ENCODE measurements around the gene GRIK1. TPM values are rescaled to one million over a fixed set of nuclear protein-coding genes. Genes with fewer than 3 reads are reported as not detected.

Gene GRIK1
- polyA plus RNA-seq, 1 donor from 2014 or later = 8.7 TPM

DNA sequence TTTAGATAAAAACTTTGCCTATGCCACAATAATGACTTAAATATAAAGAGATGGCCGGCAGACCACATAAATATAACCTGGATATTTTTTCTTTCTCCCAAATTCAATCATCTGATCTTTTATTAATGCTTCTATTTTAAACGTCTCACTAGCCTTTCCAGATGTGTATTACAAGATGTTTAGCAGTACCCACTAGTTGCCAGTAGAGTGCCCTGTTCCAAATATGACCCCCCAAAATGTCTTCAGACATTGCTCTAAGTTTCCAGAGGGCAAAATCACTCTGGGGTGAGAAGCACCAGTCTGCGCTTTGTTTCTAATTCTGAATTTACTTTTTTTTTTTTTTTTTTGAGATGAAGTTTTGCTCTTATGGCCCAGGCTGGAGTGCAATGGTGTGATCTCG is 268.1 kb downstream of the GRIK1 start:
- Histone ChIP-seq H3K36me3 (ENCODE audit: insufficient read depth, low read length) (no peaks in the 10 kb centered on the region), H3K9me3 (ENCODE audit: low read length) (no peaks in the 10 kb centered on the region)
- TF ChIP-seq SMC3 (conservative IDR thresholded peaks at IDR 0.05; ENCODE audit: poor library complexity) = no peak
- no peak for TF ChIP-seq EP300 (conservative IDR thresholded peaks at IDR 0.05; ENCODE audit: poor library complexity, severe bottlenecking)
- TF ChIP-seq CTCF (IDR thresholded peaks at IDR 0.05; ENCODE audit: poor library complexity, severe bottlenecking) = no peak
- TF ChIP-seq POLR2AphosphoS5 (IDR thresholded peaks at IDR 0.05) = no peak
- TF ChIP-seq, protein P1, sequence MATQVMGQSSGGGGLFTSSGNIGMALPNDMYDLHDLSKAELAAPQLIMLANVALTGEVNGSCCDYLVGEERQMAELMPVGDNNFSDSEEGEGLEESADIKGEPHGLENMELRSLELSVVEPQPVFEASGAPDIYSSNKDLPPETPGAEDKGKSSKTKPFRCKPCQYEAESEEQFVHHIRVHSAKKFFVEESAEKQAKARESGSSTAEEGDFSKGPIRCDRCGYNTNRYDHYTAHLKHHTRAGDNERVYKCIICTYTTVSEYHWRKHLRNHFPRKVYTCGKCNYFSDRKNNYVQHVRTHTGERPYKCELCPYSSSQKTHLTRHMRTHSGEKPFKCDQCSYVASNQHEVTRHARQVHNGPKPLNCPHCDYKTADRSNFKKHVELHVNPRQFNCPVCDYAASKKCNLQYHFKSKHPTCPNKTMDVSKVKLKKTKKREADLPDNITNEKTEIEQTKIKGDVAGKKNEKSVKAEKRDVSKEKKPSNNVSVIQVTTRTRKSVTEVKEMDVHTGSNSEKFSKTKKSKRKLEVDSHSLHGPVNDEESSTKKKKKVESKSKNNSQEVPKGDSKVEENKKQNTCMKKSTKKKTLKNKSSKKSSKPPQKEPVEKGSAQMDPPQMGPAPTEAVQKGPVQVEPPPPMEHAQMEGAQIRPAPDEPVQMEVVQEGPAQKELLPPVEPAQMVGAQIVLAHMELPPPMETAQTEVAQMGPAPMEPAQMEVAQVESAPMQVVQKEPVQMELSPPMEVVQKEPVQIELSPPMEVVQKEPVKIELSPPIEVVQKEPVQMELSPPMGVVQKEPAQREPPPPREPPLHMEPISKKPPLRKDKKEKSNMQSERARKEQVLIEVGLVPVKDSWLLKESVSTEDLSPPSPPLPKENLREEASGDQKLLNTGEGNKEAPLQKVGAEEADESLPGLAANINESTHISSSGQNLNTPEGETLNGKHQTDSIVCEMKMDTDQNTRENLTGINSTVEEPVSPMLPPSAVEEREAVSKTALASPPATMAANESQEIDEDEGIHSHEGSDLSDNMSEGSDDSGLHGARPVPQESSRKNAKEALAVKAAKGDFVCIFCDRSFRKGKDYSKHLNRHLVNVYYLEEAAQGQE (IDR thresholded peaks at IDR 0.05; ENCODE audit: borderline replicate concordance) = no peak
- TF ChIP-seq TAF1 (IDR thresholded peaks at IDR 0.05; ENCODE audit: low read depth) = no peak
- no peak for TF ChIP-seq MXI1 (conservative IDR thresholded peaks at IDR 0.05; ENCODE audit: poor library complexity, severe bottlenecking)

GRCh38 chr21:29670228-29670627 is 269.6 kb downstream of the GRIK1 start:
- no peak overlapping the region for H3K4me2 ChIP-seq (ENCODE audit: low read length)
- no peaks in the 10 kb centered on the region for H3K27me3 ChIP-seq (ENCODE audit: insufficient read depth, low read depth, low read length)
- H3K27ac ChIP-seq (ENCODE audit: low read length) = no peak overlapping the region
- H3K36me3 ChIP-seq (ENCODE audit: insufficient read depth, low read length) = no peaks in the 10 kb centered on the region
- H2AFZ ChIP-seq (ENCODE audit: low read depth, low read length) = no peak overlapping the region
- TF ChIP-seq, protein P1 (IDR thresholded peaks at IDR 0.05; ENCODE audit: borderline replicate concordance) = no peak
- no peak for TF ChIP-seq RAD21 (conservative IDR thresholded peaks at IDR 0.05)
- no peak for TF ChIP-seq MXI1 (conservative IDR thresholded peaks at IDR 0.05; ENCODE audit: poor library complexity, severe bottlenecking)
- no peaks in the 10 kb centered on the region for H3K9me3 ChIP-seq (ENCODE audit: low read length)
- H3K9me2 ChIP-seq (ENCODE audit: insufficient read depth, low read length) = no peaks in the 10 kb centered on the region
- no peaks in the 10 kb centered on the region for H3K79me2 ChIP-seq (replicated peaks; ENCODE audit: insufficient read depth, low read length)
- no peak overlapping the region for H3K9ac ChIP-seq (ENCODE audit: low read length)
- H3F3A ChIP-seq (ENCODE audit: insufficient read depth, low read length, poor library complexity, severe bottlenecking) = no peaks in the 10 kb centered on the region
- H3K4me3 ChIP-seq (ENCODE audit: low read length) = no peak overlapping the region
- no peaks in the 10 kb centered on the region for H4K20me1 ChIP-seq (ENCODE audit: insufficient read depth)

More for the DNA sequence above, 268.1 kb downstream of the GRIK1 start:
- Histone ChIP-seq H3K9ac (ENCODE audit: low read length) (no peak overlapping the region), H3K27me3 (ENCODE audit: insufficient read depth, low read depth, low read length) (no peaks in the 10 kb centered on the region), H3K79me2 (replicated peaks; ENCODE audit: insufficient read depth, low read length) (no peaks in the 10 kb centered on the region), H3K9me2 (ENCODE audit: insufficient read depth, low read length) (no peaks in the 10 kb centered on the region), H4K20me1 (ENCODE audit: insufficient read depth) (no peaks in the 10 kb centered on the region), H3K4me2 (ENCODE audit: low read length) (no peak overlapping the region), H3K4me3 (ENCODE audit: low read length) (no peak overlapping the region), H3K27ac (ENCODE audit: low read length) (no peak overlapping the region), H2AFZ (ENCODE audit: low read depth, low read length) (no peak overlapping the region), H3F3A (ENCODE audit: insufficient read depth, low read length, poor library complexity, severe bottlenecking) (no peaks in the 10 kb centered on the region)
